K562 (cell line): ENCODE measurements around the gene SFR1. TPM values are rescaled to one million over a fixed set of nuclear protein-coding genes. Genes with fewer than 3 reads are reported as not detected.

ENCODE experiments used
- ATAC-seq: fragments of 200-7000 bp; cut with Tn5 transposase; 3 replicates; pipeline ENCODE4 v1.9.1; 2020; ENCODE audit warnings: moderate library complexity
- BruUV-seq: library from RNA; stranded (reverse); fragments of 400-500 nt; replicated peaks from 2 replicates; lab custom pipeline; 2021; lab: Mats Ljungman, UMichigan
- CTCF ChIA-PET: fragments of 300-600 bp; formaldehyde crosslinking; extraction: SDS; loops from one replicate; lab custom pipeline; 2021; ENCODE audit warnings: low intra/inter-chr PET ratio; lab: Yijun Ruan, JAX
- POLR2A ChIA-PET: fragments of 300-600, 350-650 bp; sonication (Branson Sonifier 250); formaldehyde crosslinking; extraction: SDS; loops from one replicate; lab custom pipeline; 2021; ENCODE audit warnings: antibody characterized with exemption, inconsistent platforms; lab: Yijun Ruan, JAX
- DNase-seq, 4 experiments: peaks; one replicate each; pipeline versions ENCODE4 v3.0.0 to v3.0.0-alpha.2; 2011 to 2018; ENCODE audit warnings: low spot score in 3 of 4, mixed read lengths in 3 of 4; ENCODE audit errors: extremely low read depth in 1 of 4
- FAIRE-seq: peaks from 2 replicates; lab custom pipeline; 2011; peaks lifted over from hg19 to GRCh38; lab: Jason Lieb, UNC
- H2AFZ ChIP-seq: 2 replicates; pipeline ENCODE4 v1.6.0; 2011; ENCODE audit warnings: low read depth, low read length, control low read depth, inconsistent platforms
- H3K27ac ChIP-seq: fragments of 200-600 bp; 3 replicates; pipeline ENCODE4 v1.8.0; 2011; ENCODE audit warnings: low read depth, mild to moderate bottlenecking, control low read depth, inconsistent platforms, low read length, moderate library complexity, mixed read lengths; ENCODE audit errors: extremely low read depth
- H3K27me3 ChIP-seq, 2 experiments: fragments of 300-600 bp in 1 of 2; 2 replicates in 1 of 2; 3 replicates in 1 of 2; pipeline versions ENCODE4 v1.6.0 to v1.8.0; 2011; ENCODE audit warnings: inconsistent platforms in 2 of 2, low read length in 2 of 2, mild to moderate bottlenecking in 1 of 2, mixed read lengths in 1 of 2, moderate library complexity in 1 of 2; ENCODE audit not compliant: control insufficient read depth in 2 of 2, insufficient read depth in 2 of 2
- H3K36me3 ChIP-seq: fragments of 300-600 bp; 3 replicates; pipeline ENCODE4 v1.8.0; 2011; ENCODE audit warnings: mild to moderate bottlenecking, low read length, inconsistent platforms; ENCODE audit not compliant: control insufficient read depth, insufficient read depth
- H3K4me1 ChIP-seq, 2 experiments: fragments of 200-600 bp in 1 of 2; replicated peaks in 1 of 2; 2 replicates in 1 of 2; 3 replicates in 1 of 2; pipeline versions ENCODE4 v1.5.1 to v1.8.0; 2011; ENCODE audit warnings: inconsistent platforms in 2 of 2, low read length in 2 of 2, mild to moderate bottlenecking in 1 of 2, mixed read lengths in 1 of 2, moderate library complexity in 1 of 2; ENCODE audit not compliant: control insufficient read depth in 2 of 2, insufficient read depth in 2 of 2
- H3K4me2 ChIP-seq: 2 replicates; pipeline ENCODE4 v1.6.1; 2011; ENCODE audit warnings: low read length, control low read depth, inconsistent platforms, mixed read lengths; ENCODE audit not compliant: insufficient read depth
- H3K4me3 ChIP-seq: fragments of 200-600 bp; sonication (generic), shearing (Covaris generic); 2 replicates; pipeline ENCODE4 v1.5.1; 2016; ENCODE audit warnings: control low read depth, inconsistent platforms
- H3K79me2 ChIP-seq: fragments of 200-600 bp; 3 replicates; pipeline ENCODE4 v1.8.0; 2011; ENCODE audit warnings: low read length, inconsistent platforms; ENCODE audit not compliant: control insufficient read depth, insufficient read depth
- H3K9ac ChIP-seq, 2 experiments: 2 replicates each; pipeline versions ENCODE4 v1.6.0 to v1.6.1; 2011; ENCODE audit warnings: low read depth in 2 of 2, low read length in 2 of 2, control low read depth in 1 of 2, inconsistent platforms in 1 of 2, mild to moderate bottlenecking in 1 of 2, mixed read lengths in 1 of 2; ENCODE audit not compliant: insufficient read depth in 1 of 2
- H3K9me1 ChIP-seq: one replicate; pipeline ENCODE4 v1.6.0; 2011; ENCODE audit warnings: inconsistent platforms, mild to moderate bottlenecking, low read length, moderate library complexity; ENCODE audit not compliant: control insufficient read depth, insufficient read depth
- H3K9me3 ChIP-seq: replicated peaks from 2 replicates; pipeline ENCODE4 v1.5.1; 2011; ENCODE audit warnings: low read depth, low read length, inconsistent platforms; ENCODE audit not compliant: control insufficient read depth, insufficient read depth
- H4K20me1 ChIP-seq: replicated peaks from 2 replicates; pipeline ENCODE4 v1.6.1; 2011; ENCODE audit warnings: low read length, inconsistent platforms, mixed read lengths; ENCODE audit not compliant: control insufficient read depth, insufficient read depth
- CBFB ChIP-seq: sonication (generic); formaldehyde crosslinking; IDR thresholded peaks from 2 replicates; pipeline ENCODE4 v1.4.0; 2020; ENCODE audit warnings: mild to moderate bottlenecking, missing genetic modification reagents
- CC2D1A ChIP-seq: fragments of 450-650 bp; IDR thresholded peaks from 2 replicates; pipeline ENCODE4 v1.6.1; 2017; ENCODE audit warnings: mild to moderate bottlenecking
- DPF2 ChIP-seq: fragments of 450-650 bp; IDR thresholded peaks from 2 replicates; pipeline ENCODE4 v1.6.1; 2016
- HDAC2 ChIP-seq: fragments of 450-650 bp; IDR thresholded peaks from 2 replicates; pipeline ENCODE4 v1.6.1; 2016; ENCODE audit warnings: mild to moderate bottlenecking
- HDAC3 ChIP-seq: fragments of 450-650 bp; IDR thresholded peaks from 2 replicates; pipeline ENCODE4 v1.6.1; 2018; ENCODE audit warnings: borderline replicate concordance, mild to moderate bottlenecking, moderate library complexity; ENCODE audit not compliant: partially characterized antibody
- IRF9 ChIP-seq: fragments of 450-650 bp; IDR thresholded peaks from 2 replicates; pipeline ENCODE4 v1.6.1; 2016; ENCODE audit warnings: missing biosample characterization, missing genetic modification characterization
- KLF6 ChIP-seq: fragments of 250-450 bp; sonication (Bioruptor Pico); IDR thresholded peaks from 2 replicates; pipeline ENCODE4 v1.4.0; 2020; ENCODE audit warnings: mild to moderate bottlenecking, moderate library complexity, borderline replicate concordance
- NCOA2 ChIP-seq, 2 experiments: fragments of 450-650 bp; IDR thresholded peaks; 2 replicates each; pipeline ENCODE4 v1.6.1; 2018; ENCODE audit warnings: mild to moderate bottlenecking in 2 of 2, moderate library complexity in 1 of 2; ENCODE audit not compliant: partially characterized antibody in 2 of 2
- RBBP5 ChIP-seq: fragments of 200-600 bp; sonication (generic); IDR thresholded peaks from 2 replicates; pipeline ENCODE4 v1.6.1; 2012; ENCODE audit warnings: borderline replicate concordance, mild to moderate bottlenecking, low read length, control low read depth, inconsistent platforms; ENCODE audit not compliant: insufficient read depth, poor library complexity, severe bottlenecking
- SAP30 ChIP-seq: fragments of 200-600 bp; sonication (generic); IDR thresholded peaks from 2 replicates; pipeline ENCODE4 v1.6.1; 2012; ENCODE audit warnings: borderline replicate concordance, low read depth, mild to moderate bottlenecking, moderate library complexity, low read length, control low read depth, inconsistent platforms; ENCODE audit not compliant: insufficient read depth, poor library complexity, severe bottlenecking
- SETDB1 ChIP-seq: IDR thresholded peaks from one replicate; pipeline ENCODE4 v1.6.1; 2012; ENCODE audit warnings: low read length, control low read depth, inconsistent platforms
- ZNF121 ChIP-seq: sonication (generic); formaldehyde crosslinking; conservative IDR thresholded peaks from 2 replicates; pipeline ENCODE4 v1.8.0; 2022; ENCODE audit warnings: missing genetic modification reagents
- ZNF239 ChIP-seq: fragments of 250-450 bp; sonication (Bioruptor Pico); IDR thresholded peaks from 2 replicates; pipeline ENCODE4 v1.4.0; 2020; ENCODE audit warnings: mild to moderate bottlenecking
- WGBS: fragments of 100-300 bp; shearing (Covaris generic); methylation state at CpG from one replicate; pipeline ENCODE4 v1.1.6; 2016; ENCODE audit warnings: low coverage, mixed read lengths; ENCODE audit not compliant: insufficient coverage; ENCODE audit errors: missing lambda C conversion rate; 5-methylcytosine and 5-hydroxymethylcytosine counted together
- in situ Hi-C: fragments of 300-500 bp; cut with MboI; formaldehyde crosslinking; loops from 4 replicates; pipeline ENCODE4 v1.15.0; 2018; ENCODE audit warnings: inconsistent platforms, mixed read lengths
- intact Hi-C: fragments of 100-400 bp; cut with micrococcal nuclease; formaldehyde crosslinking; loops from 2 replicates; pipeline ENCODE4 v1.14.2; 2022
- polyA plus RNA-seq, 8 experiments: library from polyadenylated mRNA; depleted of rRNA in 4 of 8; stranded (reverse) in 5 of 8; unstranded in 3 of 8; fragments of >200 nt; fragmentation: Nextera tagmentation in 2 of 8; fragmentation: Illumina TruSeq in 1 of 8; extraction: Ambion mirVana in 2 of 8; extraction: Trizol in 1 of 8; gene quantifications; 2 replicates each; pipeline versions ENCODE4 v1.2.1 to v1.2.3, GENCODE V29; 2011 to 2014; ENCODE audit warnings: inconsistent platforms in 1 of 8, missing spikeins in 1 of 8
- total RNA-seq, 7 experiments: library from RNA; depleted of rRNA in 6 of 7; stranded (reverse); fragments of >200 nt in 6 of 7; fragmentation: Illumina TruSeq in 2 of 7; extraction: Trizol in 2 of 7; gene quantifications; 2 replicates each; pipeline versions ENCODE4 v1.2.1 to v1.2.3, GENCODE V29; 2011 to 2021; ENCODE audit warnings: low replicate concordance in 1 of 7
- TF ChIP-seq, protein P1 (sequence below): fragments of 250-450 bp; sonication (Bioruptor Pico); IDR thresholded peaks from 2 replicates; pipeline ENCODE4 v1.5.0; 2022; ENCODE audit warnings: mild to moderate bottlenecking
- TF ChIP-seq, protein P2 (sequence below): fragments of 250-450 bp; sonication (Bioruptor Pico); IDR thresholded peaks from 2 replicates; pipeline ENCODE4 v1.4.0; 2020

Gene SFR1
- total and polyA plus RNA-seq, 9 of the 15 experiments (the other 6 are each of a cell fraction or from before 2014, with no cell fraction given) = 4.3 to 18.7 (median 9.1) TPM

GRCh38 chr10:104122225-104123107, 495 bp downstream of the SFR1 start:
- in situ Hi-C loops (no loop called here), intact Hi-C loops (loop anchor here (2.0 to 5.0 kb wide), 6 partner anchors 85 to 234 kb away; partner anchors contain the start of genes CFAP58, SLK and STN1)
- Histone ChIP-seq H3K4me2 (peak overlapping the region; percentile 88), H3K27me3 (no peaks in the 10 kb centered on the region), H2AFZ (peak overlapping the region; percentile 89), H3K9me3 (no peaks in the 10 kb centered on the region), H3K9me1 (no peaks in the 10 kb centered on the region), H3K36me3 (peaks cover 10% of the 10 kb centered on the region; the same call in 1 of the 3 replicates), H3K9ac (peak overlapping the region; percentile 89 to 94), H4K20me1 (no peaks in the 10 kb centered on the region), H3K4me3 (peak overlapping the region; percentile 64), H3K79me2 (peaks cover 9% of the 10 kb centered on the region; the same call in 1 of the 3 replicates), H3K27ac (peak overlapping the region; percentile 81), H3K4me1 (peaks cover 0 to 7% of the 10 kb centered on the region in 2 experiments; a peak in 1 of 5 replicates)
- CTCF ChIA-PET = interaction anchor here (0.6 kb wide), 1 partner anchor 410 kb away, joined by 3 read pairs; no protein-coding TSS in a partner anchor
- POLR2A ChIA-PET = interaction anchor here (0.6 to 2.3 kb wide), 8 partner anchors 13 to 731 kb away, joined by 3 to 10 read pairs (median 4); no protein-coding TSS in a partner anchor
- 9% methylated on average over 14 of the region's 23 CpGs for WGBS
- DNase-seq (peak in 2 of 4 experiments; percentile 10 to 30), FAIRE-seq (peak; percentile 65), ATAC-seq (peak; percentile 19)
- BruUV-seq = TSS peak; percentile 80
- no peak for TF ChIP-seq KLF6 (CRISPR knock-in tag)
- TF ChIP-seq NCOA2 (IDR thresholded peaks at IDR 0.05; ENCODE audit: partially characterized antibody in 2 of 2) = no peak
- TF ChIP-seq, protein P1, sequence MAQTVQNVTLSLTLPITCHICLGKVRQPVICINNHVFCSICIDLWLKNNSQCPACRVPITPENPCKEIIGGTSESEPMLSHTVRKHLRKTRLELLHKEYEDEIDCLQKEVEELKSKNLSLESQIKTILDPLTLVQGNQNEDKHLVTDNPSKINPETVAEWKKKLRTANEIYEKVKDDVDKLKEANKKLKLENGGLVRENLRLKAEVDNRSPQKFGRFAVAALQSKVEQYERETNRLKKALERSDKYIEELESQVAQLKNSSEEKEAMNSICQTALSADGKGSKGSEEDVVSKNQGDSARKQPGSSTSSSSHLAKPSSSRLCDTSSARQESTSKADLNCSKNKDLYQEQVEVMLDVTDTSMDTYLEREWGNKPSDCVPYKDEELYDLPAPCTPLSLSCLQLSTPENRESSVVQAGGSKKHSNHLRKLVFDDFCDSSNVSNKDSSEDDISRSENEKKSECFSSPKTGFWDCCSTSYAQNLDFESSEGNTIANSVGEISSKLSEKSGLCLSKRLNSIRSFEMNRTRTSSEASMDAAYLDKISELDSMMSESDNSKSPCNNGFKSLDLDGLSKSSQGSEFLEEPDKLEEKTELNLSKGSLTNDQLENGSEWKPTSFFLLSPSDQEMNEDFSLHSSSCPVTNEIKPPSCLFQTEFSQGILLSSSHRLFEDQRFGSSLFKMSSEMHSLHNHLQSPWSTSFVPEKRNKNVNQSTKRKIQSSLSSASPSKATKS = no peak
- TF ChIP-seq SETDB1 = no peak
- TF ChIP-seq CBFB (CRISPR knock-in tag) = no peak
- no peak for TF ChIP-seq HDAC2
- no peak for TF ChIP-seq CC2D1A
- TF ChIP-seq HDAC3 = no peak
- TF ChIP-seq ZNF239 (CRISPR knock-in tag) = no peak
- peak; percentile 2 for TF ChIP-seq RBBP5
- TF ChIP-seq ZNF121 (CRISPR knock-in tag) = no peak
- TF ChIP-seq, protein P2, sequence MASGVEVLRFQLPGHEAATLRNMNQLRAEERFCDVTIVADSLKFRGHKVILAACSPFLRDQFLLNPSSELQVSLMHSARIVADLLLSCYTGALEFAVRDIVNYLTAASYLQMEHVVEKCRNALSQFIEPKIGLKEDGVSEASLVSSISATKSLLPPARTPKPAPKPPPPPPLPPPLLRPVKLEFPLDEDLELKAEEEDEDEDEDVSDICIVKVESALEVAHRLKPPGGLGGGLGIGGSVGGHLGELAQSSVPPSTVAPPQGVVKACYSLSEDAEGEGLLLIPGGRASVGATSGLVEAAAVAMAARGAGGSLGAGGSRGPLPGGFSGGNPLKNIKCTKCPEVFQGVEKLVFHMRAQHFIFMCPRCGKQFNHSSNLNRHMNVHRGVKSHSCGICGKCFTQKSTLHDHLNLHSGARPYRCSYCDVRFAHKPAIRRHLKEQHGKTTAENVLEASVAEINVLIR (CRISPR knock-in tag) = no peak
- 0 out of 2 replicates have a peak, but pooled peaks have one; percentile 3 for TF ChIP-seq DPF2
- TF ChIP-seq IRF9 (tag) = no peak
- TF ChIP-seq SAP30 = no peak
